Natural killer cell treated with Interleukin-12 subunit alpha and Interleukin-12 subunit beta and Interleukin-15 and Interleukin-18, amount 100 ng/mL, for 72 hours (primary cell): ENCODE measurements around the gene TNIK. TPM values are rescaled to one million over a fixed set of nuclear protein-coding genes. Genes with fewer than 3 reads are reported as not detected.

Experiments
- ATAC-seq, 2 donors: fragments of 150-1000 bp; cut with Tn5 transposase in 1 of 2; sonication (Bioruptor Pico), chemical (Tn5 transposase) in 1 of 2; 2 replicates each; pipeline ENCODE4 v1.10.0; 2021
- DNase-seq: peaks from one replicate; pipeline ENCODE4 v3.0.0; 2022; ENCODE audit warnings: low spot score
- H3K27ac Mint-ChIP-seq, 2 donors: 1 replicate in 1 of 2; 2 replicates in 1 of 2; pipeline ENCODE4 v1.8.0; 2022; ENCODE audit warnings: mixed read lengths in 2 of 2, mild to moderate bottlenecking in 1 of 2, moderate library complexity in 1 of 2
- H3K27me3 Mint-ChIP-seq, 2 donors: 1 replicate in 1 of 2; 2 replicates in 1 of 2; pipeline ENCODE4 v1.8.0; 2022; ENCODE audit warnings: mixed read lengths in 2 of 2
- H3K36me3 Mint-ChIP-seq: one replicate; pipeline ENCODE4 v1.8.0; 2022; ENCODE audit warnings: mixed read lengths
- H3K4me1 Mint-ChIP-seq, 2 donors: 1 replicate in 1 of 2; 2 replicates in 1 of 2; pipeline ENCODE4 v1.8.0; 2022; ENCODE audit warnings: low read depth in 2 of 2, mixed read lengths in 2 of 2, mild to moderate bottlenecking in 1 of 2
- H3K4me3 Mint-ChIP-seq: one replicate; pipeline ENCODE4 v1.8.0; 2022; ENCODE audit warnings: mixed read lengths
- H3K9me3 Mint-ChIP-seq: 2 replicates; pipeline ENCODE4 v1.8.0; 2022; ENCODE audit warnings: mixed read lengths
- total RNA-seq, 2 donors: library from RNA; stranded (reverse); gene quantifications; one replicate each; pipeline ENCODE4 v1.2.3, GENCODE V29; 2022

Gene TNIK
- total RNA-seq, 2 donors from 2014 or later, result 44.3 to 48.5 TPM

- no peak overlapping the region for H3K4me3 Mint-ChIP-seq
- DNase-seq (no peak), ATAC-seq (peak in 1 of 2 donors; percentile 63)
- H3K4me1 Mint-ChIP-seq, result no peaks in the 10 kb centered on the region
- peaks cover 18 to 20% of the 10 kb centered on the region in 2 donors for H3K27me3 Mint-ChIP-seq
- no peaks in the 10 kb centered on the region for H3K9me3 Mint-ChIP-seq
- no peak overlapping the region for H3K27ac Mint-ChIP-seq
- no peaks in the 10 kb centered on the region for H3K36me3 Mint-ChIP-seq
Observed at GRCh38 chr3:171028779-171029232, 431.4 kb downstream of the TNIK start.

- ATAC-seq (peak; percentile 93 to 94), DNase-seq (peak; percentile 72)
- no peaks in the 10 kb centered on the region for H3K9me3 Mint-ChIP-seq
- no peak overlapping the region for H3K4me3 Mint-ChIP-seq
- no peaks in the 10 kb centered on the region for H3K36me3 Mint-ChIP-seq
- H3K27me3 Mint-ChIP-seq, result peaks cover 18% of the 10 kb centered on the region in 2 donors
- H3K4me1 Mint-ChIP-seq, result no peaks in the 10 kb centered on the region
- no peak overlapping the region for H3K27ac Mint-ChIP-seq
Observed at GRCh38 chr3:171028025-171028778, 432.0 kb downstream of the TNIK start.

DNA sequence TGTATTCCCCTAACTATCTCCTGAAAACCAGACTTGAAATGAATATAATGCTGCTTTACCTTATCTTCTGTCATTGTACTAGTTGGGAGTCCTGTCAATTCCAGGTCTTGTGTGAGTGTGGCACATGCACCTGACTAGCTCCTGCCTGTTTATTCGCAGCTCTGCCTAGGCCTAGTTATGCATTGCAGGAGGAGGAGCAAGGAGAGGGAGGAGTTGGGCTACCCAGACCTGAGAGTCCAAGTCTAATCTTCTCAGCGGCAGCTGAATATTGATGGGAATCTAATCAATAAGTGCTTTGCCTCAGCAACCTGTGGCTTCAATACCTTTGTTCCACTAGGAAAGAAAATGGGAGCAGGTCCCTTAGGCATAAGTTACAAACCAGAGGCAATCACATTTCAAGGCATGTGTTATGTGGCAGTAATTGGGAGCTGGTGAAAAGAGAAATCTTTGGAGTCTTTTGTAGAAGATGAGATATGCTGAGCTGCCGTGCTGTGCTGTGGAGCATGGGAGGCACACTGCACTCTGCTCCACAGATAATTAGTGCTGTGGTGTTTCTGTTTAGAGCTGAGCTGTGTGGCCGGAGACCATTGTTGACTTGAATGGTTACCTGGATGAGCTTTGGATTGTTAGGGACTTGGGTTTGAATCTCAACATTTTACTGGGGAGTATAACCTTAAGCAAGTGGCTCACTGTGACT is 433.5 kb downstream of the TNIK start, which contains the start of gene SLC2A2:
TSS of gene SLC2A2 (minus strand) at position 124 of the 697 bp plus-strand sequence. CDS start at position 74, 50 bp downstream.
- no peak for DNase-seq
- H3K9me3 Mint-ChIP-seq, result no peaks in the 10 kb centered on the region
- no peak within 1 kb of the TSS for H3K27ac Mint-ChIP-seq
- no peaks in the 10 kb centered on the region for H3K4me1 Mint-ChIP-seq
- no peak for ATAC-seq
- no peaks in the 10 kb centered on the region for H3K36me3 Mint-ChIP-seq
- H3K4me3 Mint-ChIP-seq, result no peak within 1 kb of the TSS
- H3K27me3 Mint-ChIP-seq, result peaks cover 21 to 29% of the 10 kb centered on the region in 2 donors

GRCh38 chr3:171023566-171023965 is 436.6 kb downstream of the TNIK start:
- Mint-ChIP-seq H3K4me1 (no peaks in the 10 kb centered on the region), H3K27me3 (peaks cover 28 to 37% of the 10 kb centered on the region in 2 donors), H3K36me3 (no peaks in the 10 kb centered on the region), H3K9me3 (no peaks in the 10 kb centered on the region), H3K27ac (no peak overlapping the region), H3K4me3 (no peak overlapping the region)
- no peak for ATAC-seq
- DNase-seq, result no peak

- Mint-ChIP-seq H3K36me3 (no peaks in the 10 kb centered on the region), H3K27ac (no peak overlapping the region), H3K9me3 (no peaks in the 10 kb centered on the region), H3K27me3 (peaks cover 25 to 27% of the 10 kb centered on the region in 2 donors), H3K4me1 (no peaks in the 10 kb centered on the region), H3K4me3 (no peak overlapping the region)
- no peak for ATAC-seq
- DNase-seq, result no peak
Observed at GRCh38 chr3:171021377-171021776, 438.8 kb downstream of the TNIK start.

DNA sequence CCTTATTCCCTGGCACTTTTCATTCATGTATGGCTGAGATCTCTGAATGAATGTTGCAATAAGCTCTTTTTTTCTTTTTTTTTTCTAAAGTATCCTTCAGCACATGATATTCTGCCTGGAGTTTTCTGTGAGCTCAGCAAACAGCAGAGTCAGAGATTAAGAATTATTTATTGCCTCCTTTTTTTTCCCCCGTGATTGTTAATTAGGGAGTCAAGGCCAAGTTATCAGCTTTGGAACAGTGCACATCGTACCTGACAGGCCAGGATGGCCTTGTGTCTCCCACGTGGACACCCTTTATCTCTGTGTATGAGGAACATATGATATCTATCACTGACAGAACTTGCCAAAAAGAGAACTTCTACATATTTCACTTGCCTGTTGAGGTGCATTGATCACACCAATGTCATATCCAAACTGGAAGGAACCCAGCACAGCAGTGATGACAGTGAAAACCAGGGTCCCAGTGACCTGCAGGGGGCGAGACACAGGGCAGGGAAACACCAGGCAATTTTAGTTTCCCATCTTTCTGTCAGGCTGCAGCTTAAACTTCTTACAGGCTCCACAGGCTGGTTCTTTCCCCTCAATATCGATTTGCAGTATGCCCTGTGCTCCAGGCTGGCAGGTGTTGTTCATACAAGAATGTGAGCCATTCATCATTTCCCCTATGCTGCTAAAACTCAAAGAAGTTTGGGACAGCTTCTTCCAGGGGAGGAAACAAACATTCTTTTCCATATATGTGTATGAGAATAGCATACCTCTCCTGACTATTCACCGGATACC is 441.9 kb downstream of the TNIK start:
- H3K9me3 Mint-ChIP-seq, result no peaks in the 10 kb centered on the region
- peaks cover 22 to 28% of the 10 kb centered on the region in 2 donors for H3K27me3 Mint-ChIP-seq
- no peaks in the 10 kb centered on the region for H3K36me3 Mint-ChIP-seq
- no peak overlapping the region for H3K27ac Mint-ChIP-seq
- DNase-seq (no peak), ATAC-seq (no peak)
- H3K4me1 Mint-ChIP-seq, result no peaks in the 10 kb centered on the region
- H3K4me3 Mint-ChIP-seq, result no peak overlapping the region

DNA sequence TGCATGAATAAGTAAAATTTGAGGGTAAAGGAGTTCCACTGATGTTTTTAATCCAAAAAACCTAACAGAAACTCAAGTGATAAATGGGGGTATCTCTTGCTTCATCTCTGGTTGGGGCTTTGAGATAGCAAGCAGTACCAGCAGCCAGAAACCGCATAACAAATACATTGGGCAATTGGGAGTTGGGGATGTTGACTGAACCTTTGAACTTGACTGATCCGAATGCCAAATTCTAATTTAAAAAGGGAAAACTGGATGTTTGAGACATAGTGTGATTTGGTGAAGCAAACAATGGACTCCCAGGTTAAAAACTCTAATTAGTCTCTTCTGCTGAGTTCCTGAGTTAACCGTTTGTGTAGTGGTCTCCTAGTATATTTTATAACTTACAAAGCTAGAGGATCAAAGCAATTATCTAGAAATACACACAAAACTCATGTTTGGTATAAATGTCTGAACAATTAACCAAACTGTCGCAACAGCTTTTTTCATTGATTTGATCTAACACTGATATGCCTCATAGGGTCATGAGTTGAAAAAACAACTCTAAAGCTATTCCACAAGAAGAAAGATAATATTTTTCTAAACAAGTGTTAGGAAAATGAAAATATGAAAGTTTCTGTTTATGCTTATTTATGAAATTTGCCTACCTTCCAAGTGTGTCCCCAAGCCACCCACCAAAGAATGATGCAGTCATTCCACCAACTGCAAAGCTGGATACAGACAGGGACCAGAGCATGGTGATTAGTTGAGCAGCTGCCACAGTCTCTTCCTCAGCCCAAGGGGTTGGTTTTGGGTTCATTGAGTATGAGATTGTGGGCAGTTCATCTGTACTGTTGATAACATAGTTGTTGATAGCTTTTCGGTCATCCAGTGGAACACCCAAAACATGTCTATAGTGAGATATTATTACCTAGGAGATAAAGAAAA is 446.1 kb downstream of the TNIK start:
- DNase-seq (no peak), ATAC-seq (no peak)
- no peak overlapping the region for H3K27ac Mint-ChIP-seq
- H3K4me3 Mint-ChIP-seq, result no peak overlapping the region
- H3K4me1 Mint-ChIP-seq, result no peaks in the 10 kb centered on the region
- H3K27me3 Mint-ChIP-seq, result peaks cover 17 to 22% of the 10 kb centered on the region in 2 donors
- H3K9me3 Mint-ChIP-seq, result no peaks in the 10 kb centered on the region
- H3K36me3 Mint-ChIP-seq, result no peaks in the 10 kb centered on the region

DNA sequence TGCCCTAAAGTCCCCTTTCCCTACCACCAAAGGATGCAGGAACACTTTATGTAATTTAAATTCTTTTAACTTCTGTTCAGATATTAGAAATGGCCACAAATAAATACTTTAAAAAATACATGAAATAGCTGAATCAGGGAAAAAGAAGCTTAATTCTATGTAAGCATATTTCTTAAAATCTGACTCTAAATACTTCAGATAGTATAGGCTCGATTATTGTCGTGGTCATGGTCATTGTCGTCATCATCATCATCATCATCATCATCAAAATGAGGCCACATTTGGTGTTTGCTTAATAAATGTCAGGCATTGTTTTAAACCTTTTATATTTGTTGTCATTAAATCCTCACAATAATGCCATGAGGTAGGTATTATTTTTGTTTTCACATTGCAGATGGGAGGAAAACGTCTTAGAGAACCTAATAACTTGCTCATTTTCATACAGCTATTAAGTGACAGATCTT is 448.3 kb downstream of the TNIK start:
- Mint-ChIP-seq H3K4me1 (no peaks in the 10 kb centered on the region), H3K4me3 (no peak overlapping the region), H3K9me3 (no peaks in the 10 kb centered on the region), H3K27me3 (peaks cover 12 to 22% of the 10 kb centered on the region in 2 donors), H3K27ac (no peak overlapping the region), H3K36me3 (no peaks in the 10 kb centered on the region)
- ATAC-seq, result no peak
- no peak for DNase-seq
